ENCODE results near the gene SLC6A19. TPM values are rescaled to one million over a fixed set of nuclear protein-coding genes. Genes with fewer than 3 reads are reported as not detected.

The SLC6A19 gene
- total and polyA plus RNA-seq, 9 of the 15 experiments (the other 6 are each of a cell fraction or from before 2014, with no cell fraction given), result 0.03 to 1.6 (median 0.59) TPM

DNA sequence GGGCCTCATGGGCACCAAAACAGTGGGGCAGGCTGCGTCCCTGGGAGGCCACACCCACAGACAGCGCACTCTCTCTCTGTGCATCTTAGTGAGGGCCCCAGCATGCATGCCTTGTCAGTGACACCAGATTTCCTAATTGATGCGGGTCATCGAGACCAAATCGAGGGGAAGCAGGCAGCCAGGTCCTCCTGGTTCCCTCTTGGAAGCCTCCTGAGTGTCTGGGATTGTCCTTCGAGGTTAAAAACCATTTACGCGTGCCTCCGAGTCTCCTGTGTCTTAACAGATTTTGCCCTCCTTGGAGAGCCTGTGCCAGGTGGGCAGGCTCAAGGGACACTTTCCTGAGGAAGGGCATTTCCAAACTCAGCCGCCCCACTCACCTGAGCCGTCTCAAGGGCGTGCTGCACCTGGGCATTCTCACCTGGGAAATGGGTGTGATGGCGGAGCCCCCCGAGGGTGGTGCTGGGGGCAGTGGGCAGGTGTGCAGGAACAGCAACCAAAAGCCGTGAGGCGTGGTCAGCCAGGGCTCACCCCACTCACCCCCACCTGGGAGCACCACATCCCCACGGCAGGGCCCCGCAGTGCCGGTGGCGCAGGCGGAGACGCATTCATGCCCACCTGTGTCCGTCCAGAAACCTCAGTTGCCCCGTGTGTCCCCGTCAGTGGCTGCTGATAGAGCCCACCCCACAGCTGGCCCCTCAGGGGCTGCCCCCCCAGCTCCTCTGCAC, 2.7 kb downstream of the SLC6A19 start:
- no peak for DNase-seq (ENCODE audit: extremely low read depth in 1 of 4, low spot score in 3 of 4)
- Histone ChIP-seq H3K27me3 (ENCODE audit: control insufficient read depth in 2 of 2, insufficient read depth in 2 of 2, low read length in 2 of 2) (peaks cover 0 to 33% of the 10 kb centered on the region in 2 experiments; a peak in 3 of 5 replicates), H2AFZ (ENCODE audit: low read depth, low read length) (no peak overlapping the region), H3K36me3 (ENCODE audit: control insufficient read depth, insufficient read depth, low read length) (no peaks in the 10 kb centered on the region), H3K9me1 (ENCODE audit: control insufficient read depth, insufficient read depth, low read length) (no peaks in the 10 kb centered on the region), H3K4me2 (ENCODE audit: insufficient read depth, low read length) (no peak overlapping the region), H3K79me2 (ENCODE audit: control insufficient read depth, insufficient read depth, low read length) (no peaks in the 10 kb centered on the region; the same call in 2 of the 3 replicates), H3K9me3 (replicated peaks; ENCODE audit: control insufficient read depth, insufficient read depth, low read depth, low read length) (no peaks in the 10 kb centered on the region), H4K20me1 (replicated peaks; ENCODE audit: control insufficient read depth, insufficient read depth, low read length) (peaks cover 6% of the 10 kb centered on the region; the same call in 1 of the 2 replicates), H3K27ac (ENCODE audit: extremely low read depth, low read depth, low read length) (no peak overlapping the region), H3K4me1 (replicated peaks in 1 of 2; ENCODE audit: control insufficient read depth in 2 of 2, insufficient read depth in 2 of 2, low read length in 2 of 2) (peaks cover 32 to 85% of the 10 kb centered on the region in 2 experiments), H3K9ac (ENCODE audit: insufficient read depth in 1 of 2, low read depth in 2 of 2, low read length in 2 of 2) (no peak overlapping the region), H3K4me3 (no peak overlapping the region)
- ChIA-PET CTCF (ENCODE audit: low intra/inter-chr PET ratio) (interaction anchor here (1.5 to 3.0 kb wide), 2 partner anchors 29 to 36 kb away, joined by 7 to 25 read pairs; no protein-coding TSS in a partner anchor), POLR2A (interaction anchor here (0.6 to 0.9 kb wide), 2 partner anchors 27 to 35 kb away, joined by 4 read pairs; no protein-coding TSS in a partner anchor)
- no peak for FAIRE-seq
- intact Hi-C loops (cut with micrococcal nuclease), result loop anchor here (1.0 kb wide), 1 partner anchor 36 kb away; no protein-coding TSS in a partner anchor
- BruUV-seq (replicated peaks), result no TSS peak
- in situ Hi-C loops (cut with MboI), result no loop called here
- 47% methylated on average over 20 of the region's 25 CpGs for WGBS (ENCODE audit: insufficient coverage, low coverage, missing lambda C conversion rate)
- no peak for ATAC-seq
- TF ChIP-seq RAD51 (IDR thresholded peaks at IDR 0.05; ENCODE audit: borderline replicate concordance, low read depth) (no peak), KDM5B (IDR thresholded peaks at IDR 0.05; ENCODE audit: insufficient replicate concordance, low read depth, low read length) (peak; percentile 1), ZC3H11A (IDR thresholded peaks at IDR 0.05; ENCODE audit: low read depth, low read length) (no peak), ZKSCAN1 (IDR thresholded peaks at IDR 0.05; ENCODE audit: low read depth, low read length) (no peak), ZBED1 (IDR thresholded peaks at IDR 0.05) (no peak), ZNF274 (IDR thresholded peaks at IDR 0.05; ENCODE audit: borderline replicate concordance, low read depth, low read length) (no peak), KAT2B (IDR thresholded peaks at IDR 0.05; ENCODE audit: low read depth, low read length) (no peak), MEF2D (tag; conservative IDR thresholded peaks at IDR 0.05; ENCODE audit: low read depth) (no peak), POLR2B (IDR thresholded peaks at IDR 0.05; ENCODE audit: low read depth, partially characterized antibody) (no peak), ZNF121 (CRISPR knock-in tag; conservative IDR thresholded peaks at IDR 0.05) (no peak), ZNF668 (CRISPR knock-in tag; IDR thresholded peaks at IDR 0.05) (no peak), TAF15 (IDR thresholded peaks at IDR 0.05; ENCODE audit: low read depth, low read length) (no peak), ZNF239 (CRISPR knock-in tag; IDR thresholded peaks at IDR 0.05) (peak; percentile 86), ATF1 (CRISPR knock-in tag; IDR thresholded peaks at IDR 0.05) (no peak), ATF1 (tag; IDR thresholded peaks at IDR 0.05) (no peak), ZNF561 (CRISPR knock-in tag; conservative IDR thresholded peaks at IDR 0.05) (no peak)
- TF ChIP-seq, protein P1, sequence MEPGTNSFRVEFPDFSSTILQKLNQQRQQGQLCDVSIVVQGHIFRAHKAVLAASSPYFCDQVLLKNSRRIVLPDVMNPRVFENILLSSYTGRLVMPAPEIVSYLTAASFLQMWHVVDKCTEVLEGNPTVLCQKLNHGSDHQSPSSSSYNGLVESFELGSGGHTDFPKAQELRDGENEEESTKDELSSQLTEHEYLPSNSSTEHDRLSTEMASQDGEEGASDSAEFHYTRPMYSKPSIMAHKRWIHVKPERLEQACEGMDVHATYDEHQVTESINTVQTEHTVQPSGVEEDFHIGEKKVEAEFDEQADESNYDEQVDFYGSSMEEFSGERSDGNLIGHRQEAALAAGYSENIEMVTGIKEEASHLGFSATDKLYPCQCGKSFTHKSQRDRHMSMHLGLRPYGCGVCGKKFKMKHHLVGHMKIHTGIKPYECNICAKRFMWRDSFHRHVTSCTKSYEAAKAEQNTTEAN (CRISPR knock-in tag; IDR thresholded peaks at IDR 0.05), result no peak
- TF ChIP-seq, protein P2, sequence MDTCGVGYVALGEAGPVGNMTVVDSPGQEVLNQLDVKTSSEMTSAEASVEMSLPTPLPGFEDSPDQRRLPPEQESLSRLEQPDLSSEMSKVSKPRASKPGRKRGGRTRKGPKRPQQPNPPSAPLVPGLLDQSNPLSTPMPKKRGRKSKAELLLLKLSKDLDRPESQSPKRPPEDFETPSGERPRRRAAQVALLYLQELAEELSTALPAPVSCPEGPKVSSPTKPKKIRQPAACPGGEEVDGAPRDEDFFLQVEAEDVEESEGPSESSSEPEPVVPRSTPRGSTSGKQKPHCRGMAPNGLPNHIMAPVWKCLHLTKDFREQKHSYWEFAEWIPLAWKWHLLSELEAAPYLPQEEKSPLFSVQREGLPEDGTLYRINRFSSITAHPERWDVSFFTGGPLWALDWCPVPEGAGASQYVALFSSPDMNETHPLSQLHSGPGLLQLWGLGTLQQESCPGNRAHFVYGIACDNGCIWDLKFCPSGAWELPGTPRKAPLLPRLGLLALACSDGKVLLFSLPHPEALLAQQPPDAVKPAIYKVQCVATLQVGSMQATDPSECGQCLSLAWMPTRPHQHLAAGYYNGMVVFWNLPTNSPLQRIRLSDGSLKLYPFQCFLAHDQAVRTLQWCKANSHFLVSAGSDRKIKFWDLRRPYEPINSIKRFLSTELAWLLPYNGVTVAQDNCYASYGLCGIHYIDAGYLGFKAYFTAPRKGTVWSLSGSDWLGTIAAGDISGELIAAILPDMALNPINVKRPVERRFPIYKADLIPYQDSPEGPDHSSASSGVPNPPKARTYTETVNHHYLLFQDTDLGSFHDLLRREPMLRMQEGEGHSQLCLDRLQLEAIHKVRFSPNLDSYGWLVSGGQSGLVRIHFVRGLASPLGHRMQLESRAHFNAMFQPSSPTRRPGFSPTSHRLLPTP (IDR thresholded peaks at IDR 0.05; ENCODE audit: borderline replicate concordance, extremely low read depth, insufficient read length), result no peak

All from K562 (cell line).